Stimulated activated CD4-positive, alpha-beta T cell treated with anti-CD3 and anti-CD28 coated beads, Interleukin-1b, Interleukin-23, amount 100 ng/mL, for 1 hour (primary cell): ENCODE results near the gene GYPA.
"Not testable (repeated sequence)": the region's sequence is repeated elsewhere in the genome, so short reads cannot be mapped to it uniquely, and the experiment has no call there.

Experiments used
- DNase-seq, 2 donors: peaks; one replicate each; pipeline ENCODE4 v3.0.0-alpha.2; 2020; ENCODE audit warnings: low read depth in 2 of 2

Gene GYPA

GRCh38 chr4:144129336-144129875 is 11.1 kb downstream of the GYPA start:
- DNase-seq: not testable (repeated sequence)

DNA sequence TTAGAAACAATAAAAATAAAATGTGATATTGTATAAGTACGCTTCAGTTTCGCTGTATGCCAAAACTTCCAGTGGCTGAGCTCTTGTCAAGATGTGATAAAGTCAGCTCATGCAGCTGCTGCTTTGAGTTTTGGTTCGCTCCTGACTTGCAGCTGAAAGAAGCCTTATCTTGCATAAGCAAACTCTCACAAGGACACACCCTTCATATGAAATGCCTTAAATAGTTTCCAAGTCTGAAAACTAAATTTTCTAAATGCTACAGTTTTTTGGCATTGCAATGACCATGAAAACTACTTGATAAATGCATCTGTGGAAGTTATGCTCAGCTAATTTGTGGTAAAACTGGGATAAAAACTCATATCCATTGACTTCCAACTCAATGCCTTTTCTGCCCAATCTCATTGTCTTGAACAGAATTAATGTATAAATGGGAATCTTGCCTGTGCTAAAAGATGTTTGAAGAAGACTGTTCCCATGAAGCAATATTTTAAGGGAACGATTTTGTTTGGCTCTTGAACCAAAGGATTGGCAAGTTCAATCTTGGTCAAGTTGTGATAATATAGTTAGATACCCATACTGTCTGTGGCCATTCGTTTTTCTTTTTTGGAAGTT is 11.7 kb downstream of the GYPA start:
- DNase-seq: not testable (repeated sequence)

- DNase-seq: not testable (repeated sequence)
Observed at GRCh38 chr4:144125109-144125508, 15.4 kb downstream of the GYPA start.

- not testable (repeated sequence) for DNase-seq
Observed at GRCh38 chr4:144123982-144124635, 16.4 kb downstream of the GYPA start.

- DNase-seq: not testable (repeated sequence)
Observed at GRCh38 chr4:144123269-144123668, 17.2 kb downstream of the GYPA start.

GRCh38 chr4:144119752-144120151 is 20.8 kb downstream of the GYPA start:
- DNase-seq: not testable (repeated sequence)

- no peak for DNase-seq
Observed at GRCh38 chr4:144115519-144115918, 25.0 kb downstream of the GYPA start.

- no peak for DNase-seq
Observed at GRCh38 chr4:144113546-144113945, 27.0 kb downstream of the GYPA start.

DNA sequence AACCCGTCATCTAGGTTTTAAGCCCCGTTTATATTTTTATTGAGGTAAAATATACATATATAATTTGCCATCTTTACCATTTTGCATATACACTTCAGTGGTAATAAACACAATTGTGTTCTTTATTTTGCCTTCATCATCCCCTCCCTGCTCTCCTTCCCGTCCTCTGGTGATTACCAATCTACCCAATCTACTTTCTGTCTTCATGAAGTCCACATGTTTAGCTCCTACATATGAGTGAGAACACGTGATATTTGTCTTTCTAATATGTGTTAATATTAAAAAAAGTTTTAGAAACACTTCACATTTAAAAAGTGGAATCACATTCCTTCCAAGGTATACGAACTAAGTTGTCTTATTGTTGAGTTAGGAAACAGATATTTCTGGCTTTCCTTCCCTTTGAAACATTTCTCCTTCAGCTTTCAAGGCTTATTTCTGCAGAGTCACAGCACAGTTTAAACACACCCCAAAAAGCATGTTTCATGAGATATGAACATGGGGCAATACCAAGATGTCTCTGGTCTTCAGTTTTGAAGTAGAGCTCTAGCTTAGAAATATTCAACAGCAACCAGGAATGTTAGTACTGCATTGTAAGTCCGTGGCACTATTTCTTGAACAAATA is 35.9 kb downstream of the GYPA start:
- no peak for DNase-seq

DNA sequence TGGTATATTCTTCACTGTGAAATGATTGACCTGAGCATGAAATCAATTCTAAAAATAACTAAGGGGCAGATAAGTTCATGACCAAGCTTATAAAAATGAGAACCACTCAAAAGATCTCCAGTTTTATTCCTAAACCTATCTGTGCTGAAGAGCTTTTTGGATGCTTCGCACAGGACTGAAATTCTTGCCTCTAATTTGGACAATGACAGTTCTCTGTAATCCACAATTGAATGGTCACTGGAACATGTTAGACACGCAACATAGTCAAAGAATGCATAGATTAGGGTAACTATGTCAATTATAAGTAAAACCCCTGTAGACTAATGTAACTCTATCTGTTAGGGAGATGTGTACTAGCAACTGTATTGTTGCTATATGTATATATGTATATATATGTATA is 42.7 kb downstream of the GYPA start:
- DNase-seq: not testable (repeated sequence)

DNA sequence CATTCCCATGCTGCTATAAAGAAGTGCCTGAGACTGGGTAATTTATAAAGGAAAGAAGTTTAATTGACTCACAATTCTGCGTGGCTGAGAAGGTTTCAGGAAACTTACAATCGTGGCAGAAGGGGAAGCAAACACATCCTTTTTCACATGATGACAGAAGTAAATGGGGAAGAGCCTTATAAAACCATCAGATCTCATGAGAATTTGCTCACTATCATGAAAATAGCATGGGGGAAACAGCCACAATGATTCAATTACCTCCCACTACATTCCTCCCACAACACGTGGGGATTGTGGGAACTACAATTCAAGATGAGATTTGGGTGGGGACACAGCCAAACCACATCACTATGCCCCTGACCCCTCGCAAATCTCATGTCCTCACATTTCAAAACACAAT is 46.5 kb downstream of the GYPA start:
- DNase-seq: not testable (repeated sequence)

DNA sequence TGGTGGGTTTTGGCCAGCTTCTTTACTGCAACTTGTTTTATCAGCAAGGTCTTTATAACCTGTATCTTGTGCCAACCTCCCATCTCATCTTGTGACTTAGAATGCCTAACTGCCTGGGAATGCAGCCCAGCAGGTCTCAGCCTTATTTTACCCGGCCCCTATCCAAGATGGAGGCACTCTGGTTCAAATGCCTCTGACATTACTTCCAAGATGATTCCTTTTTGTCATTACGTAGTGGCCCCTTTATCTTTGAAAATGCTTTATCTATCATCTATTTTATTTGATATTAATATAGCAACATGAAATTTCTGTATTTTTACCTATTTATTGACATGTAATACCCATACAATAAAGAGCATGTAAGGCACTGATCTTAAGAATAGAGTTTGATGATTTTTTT is 49.3 kb downstream of the GYPA start:
- not testable (repeated sequence) for DNase-seq

DNA sequence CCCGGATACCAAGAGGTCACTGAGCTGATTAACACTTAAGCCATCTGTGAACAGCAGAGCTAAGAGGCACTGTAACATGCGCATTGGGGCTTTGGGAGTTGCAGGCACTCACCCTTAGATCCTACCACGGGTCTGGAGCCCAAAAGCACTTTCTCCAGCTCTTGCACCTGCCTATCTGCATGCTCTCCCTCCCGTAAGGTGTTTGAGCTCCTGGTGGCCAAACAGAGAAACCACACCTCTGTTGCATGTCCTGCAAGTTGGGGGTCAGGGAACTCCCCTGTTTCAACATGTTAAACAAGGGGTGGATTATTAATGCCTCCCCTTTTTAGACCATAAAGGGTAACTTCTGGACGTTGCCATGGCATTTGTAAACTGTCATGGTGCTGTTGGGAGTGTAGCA is 49.8 kb downstream of the GYPA start:
- DNase-seq: no peak

DNA sequence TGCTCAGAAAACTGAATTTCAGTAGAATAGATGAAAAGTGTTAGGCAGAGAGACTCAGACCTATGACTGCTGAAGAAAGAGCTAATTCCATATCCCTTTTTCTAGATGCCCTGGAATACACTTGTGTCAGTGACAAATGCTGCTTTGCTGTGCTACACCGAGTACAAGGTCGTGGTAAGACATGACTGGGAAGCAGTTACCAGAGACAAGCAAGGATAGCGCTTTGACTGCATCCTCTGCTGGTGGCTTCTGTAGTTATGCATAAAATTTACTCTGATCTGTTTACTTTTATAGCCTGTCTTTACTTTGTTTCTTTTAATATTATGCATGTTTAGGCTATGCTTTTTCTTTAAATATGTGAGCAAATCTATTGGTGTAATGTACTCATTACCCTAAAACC is 58.5 kb downstream of the GYPA start:
- DNase-seq: not testable (repeated sequence)

GRCh38 chr4:144080135-144080534 is 60.4 kb downstream of the GYPA start:
- not testable (repeated sequence) for DNase-seq

GRCh38 chr4:144078746-144079145 is 61.8 kb downstream of the GYPA start:
- not testable (repeated sequence) for DNase-seq

GRCh38 chr4:144061556-144061955 is 79.0 kb downstream of the GYPA start:
- not testable (repeated sequence) for DNase-seq

DNA sequence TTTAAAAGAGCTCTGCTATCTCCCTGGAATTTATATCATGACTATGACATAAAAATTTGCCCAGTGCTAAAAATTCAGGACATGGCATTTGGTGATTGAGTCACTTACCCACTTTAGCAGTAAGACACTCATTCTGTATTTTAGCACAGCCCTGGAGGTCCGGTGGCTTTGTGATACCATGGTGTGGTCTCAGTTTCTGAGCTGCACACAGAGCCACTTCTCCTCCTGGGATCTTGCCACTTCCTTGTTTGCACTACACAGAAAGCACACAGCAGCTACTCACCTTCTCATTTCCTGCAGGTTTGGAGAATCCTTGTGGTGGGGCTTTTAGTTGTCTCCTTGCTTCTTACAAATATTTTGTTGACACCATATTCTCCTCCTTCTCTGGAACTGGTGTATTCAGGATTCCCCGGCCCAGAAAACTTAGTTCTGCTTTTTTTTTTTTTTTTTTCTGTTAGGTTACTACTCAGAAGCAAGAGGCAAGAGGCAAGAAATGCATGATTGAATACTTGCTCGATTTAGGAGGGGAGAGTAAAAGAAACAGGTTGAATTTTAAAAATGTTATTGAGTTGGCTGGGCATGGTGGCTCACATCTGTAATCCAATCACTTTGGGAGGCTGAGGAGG is 80.2 kb downstream of the GYPA start:
- not testable (repeated sequence) for DNase-seq
